ENCODE measurements around the gene SETD4. TPM values are rescaled to one million over a fixed set of nuclear protein-coding genes. Genes with fewer than 3 reads are reported as not detected.

Gene SETD4
- total and polyA plus RNA-seq, 2 of the 8 experiments (the other 6 are each of a cell fraction or from before 2014, with no cell fraction given), result 20.1 to 46.6 TPM

- POLR2A ChIA-PET (ENCODE audit: partially characterized antibody), result interaction anchor here (0.6 to 1.2 kb wide), 6 partner anchors 9 to 52 kb away, joined by 3 to 5 read pairs (median 3); no protein-coding TSS in a partner anchor
- H4K91ac ChIP-seq (replicated peaks; ENCODE audit: insufficient read length, low read length), result no peak overlapping the region
- H2AFZ ChIP-seq (ENCODE audit: low read length), result no peak overlapping the region
- no peak overlapping the region for H3K4me2 ChIP-seq (ENCODE audit: insufficient read depth in 1 of 2, low read depth in 2 of 2, low read length in 2 of 2)
- DNase-seq (ENCODE audit: low read depth in 1 of 2, low spot score in 2 of 2), result no peak
- 95% methylated on average over 3 of the region's 3 CpGs; no CpG with 5 or more reads in 1 of the 2 experiments for WGBS, 2 experiments (ENCODE audit: extremely low coverage in 1 of 2, insufficient coverage in 1 of 2, insufficient read length in 1 of 2, insufficient replicate concordance in 2 of 2, low coverage in 1 of 2, low lambda C conversion rate in 2 of 2, missing lambda C conversion rate in 1 of 2)
- CTCF ChIA-PET (ENCODE audit: partially characterized antibody), result interaction anchor here (0.6 to 3.4 kb wide), 5 partner anchors 9 to 297 kb away, joined by 3 to 19 read pairs (median 4); no protein-coding TSS in a partner anchor
- no peaks in the 10 kb centered on the region for H3K4me1 ChIP-seq (replicated peaks in 1 of 4; ENCODE audit: control insufficient read depth in 3 of 4, insufficient read depth in 4 of 4, low read length in 3 of 4)
- no peaks in the 10 kb centered on the region for H3K23me2 ChIP-seq (ENCODE audit: low read depth, low read length)
- peaks cover 21 to 71% (median 65%) of the 10 kb centered on the region in 4 experiments for H3K36me3 ChIP-seq (ENCODE audit: control insufficient read depth in 2 of 4, insufficient read depth in 4 of 4, low read length in 3 of 4)
- H3K9me3 ChIP-seq (ENCODE audit: insufficient read depth in 2 of 2, low read depth in 1 of 2, low read length in 1 of 2), result no peaks in the 10 kb centered on the region
- no peak overlapping the region for H2AK5ac ChIP-seq (ENCODE audit: low read depth, low read length)
- TF ChIP-seq POU5F1 (IDR thresholded peaks at IDR 0.05; ENCODE audit: low read depth, low read length), result no peak
- H2BK5ac ChIP-seq (ENCODE audit: low read depth, low read length), result no peak overlapping the region
- H3K79me1 ChIP-seq (ENCODE audit: low read depth, low read length), result 0 out of 2 replicates have a peak, but pooled peaks cover 4% of the 10 kb centered on the region
- no peak overlapping the region for H2BK20ac ChIP-seq (ENCODE audit: low read length)
- H2BK120ac ChIP-seq (replicated peaks; ENCODE audit: low read depth, low read length), result no peak overlapping the region
- no peak overlapping the region for H3K27ac ChIP-seq (ENCODE audit: low read depth, low read length)
- H2BK12ac ChIP-seq (ENCODE audit: low read depth, low read length), result no peak overlapping the region
- H3K4me3 ChIP-seq (ENCODE audit: extremely low read depth in 1 of 4, insufficient read depth in 2 of 4, low read depth in 3 of 4, low read length in 4 of 4), result no peak overlapping the region
- FAIRE-seq, result no peak
- peaks cover 0 to 24% of the 10 kb centered on the region in 2 experiments; a peak in 2 of 4 replicates for H3K79me2 ChIP-seq (ENCODE audit: control insufficient read depth in 1 of 2, insufficient read depth in 2 of 2, low read length in 2 of 2)
- no peak overlapping the region for H4K5ac ChIP-seq (ENCODE audit: insufficient read length, low read depth, low read length)
- no peak overlapping the region for H3K18ac ChIP-seq (ENCODE audit: extremely low read depth, low read length)
- no peak overlapping the region for H4K8ac ChIP-seq (ENCODE audit: extremely low read depth, insufficient read depth, low read length)
- no peak overlapping the region for H3K23ac ChIP-seq (ENCODE audit: insufficient read length)
- H2BK15ac ChIP-seq (ENCODE audit: low read length), result no peak overlapping the region
- peaks cover 2 to 3% of the 10 kb centered on the region in 2 experiments for H4K20me1 ChIP-seq (replicated peaks in 1 of 2; ENCODE audit: control insufficient read depth in 1 of 2, insufficient read depth in 2 of 2, low read length in 2 of 2)
- H3K4ac ChIP-seq (replicated peaks; ENCODE audit: insufficient read length, low read depth, low read length), result no peak overlapping the region
- H3K27me3 ChIP-seq (replicated peaks in 1 of 4; ENCODE audit: control insufficient read depth in 3 of 4, extremely low read depth in 1 of 4, insufficient read depth in 3 of 4, low read length in 3 of 4), result no peaks in the 10 kb centered on the region
- H3K56ac ChIP-seq (replicated peaks; ENCODE audit: insufficient read length, low read depth, low read length), result no peak overlapping the region
- no peak overlapping the region for H3K14ac ChIP-seq (ENCODE audit: insufficient read length)
- H3K9ac ChIP-seq (replicated peaks in 1 of 4; ENCODE audit: extremely low read depth in 1 of 4, low read depth in 3 of 4, low read length in 3 of 4), result no peak overlapping the region
Observed at GRCh38 chr21:36053715-36054062, 6.6 kb downstream of the SETD4 start.
